ENCODE results near the gene KLK13. TPM values are rescaled to one million over a fixed set of nuclear protein-coding genes. Genes with fewer than 3 reads are reported as not detected.

KLK13 gene
- total and polyA plus RNA-seq, 2 of the 8 experiments (the other 6 are each of a cell fraction or from before 2014, with no cell fraction given), result 4.2 to 4.5 TPM

GRCh38 chr19:51100601-51101000 is 35.7 kb upstream of the KLK13 start (continued):
- no peak for TF ChIP-seq CHD7 (IDR thresholded peaks at IDR 0.05; ENCODE audit: insufficient replicate concordance, low read length)
